Fibroblast of the conjunctiva (primary cell): ENCODE data around the gene TIFAB.

Experiments
- DNase-seq: peaks from one replicate; pipeline ENCODE4 v3.0.0-alpha.2; 2010; ENCODE audit warnings: low read depth

Gene TIFAB

GRCh38 chr5:135442431-135443160 lies 9.6 kb downstream of the TIFAB start:
- no peak for DNase-seq

GRCh38 chr5:135441919-135442318 lies 10.2 kb downstream of the TIFAB start:
- no peak for DNase-seq

- DNase-seq = no peak
Measured at GRCh38 chr5:135441350-135441831, 10.8 kb downstream of the TIFAB start.

GRCh38 chr5:135440916-135441315 lies 11.2 kb downstream of the TIFAB start:
- DNase-seq = no peak

- DNase-seq = no peak
Measured at GRCh38 chr5:135439231-135440205, 12.6 kb downstream of the TIFAB start.

- no peak for DNase-seq
Measured at GRCh38 chr5:135438636-135439221, 13.4 kb downstream of the TIFAB start.

- peak; percentile 79 for DNase-seq
Measured at GRCh38 chr5:135437796-135438560, 14.2 kb downstream of the TIFAB start.

- DNase-seq = no peak
Measured at GRCh38 chr5:135437422-135437795, 14.7 kb downstream of the TIFAB start.

- DNase-seq = no peak
Measured at GRCh38 chr5:135436951-135437418, 15.2 kb downstream of the TIFAB start.

GRCh38 chr5:135435467-135436330 lies 16.5 kb downstream of the TIFAB start:
- no peak for DNase-seq

GRCh38 chr5:135434591-135435466 lies 17.3 kb downstream of the TIFAB start:
- DNase-seq = no peak

- no peak for DNase-seq
Measured at GRCh38 chr5:135433681-135434426, 18.3 kb downstream of the TIFAB start.

- no peak for DNase-seq
Measured at GRCh38 chr5:135432113-135432512, 20.0 kb downstream of the TIFAB start.

- no peak for DNase-seq
Measured at GRCh38 chr5:135430135-135430437, 22.1 kb downstream of the TIFAB start.

GRCh38 chr5:135429301-135430134 lies 22.6 kb downstream of the TIFAB start:
- DNase-seq = peak; percentile 29

- no peak for DNase-seq
Measured at GRCh38 chr5:135428586-135428985, 23.6 kb downstream of the TIFAB start.

- peak; percentile 27 for DNase-seq
Measured at GRCh38 chr5:135426102-135427082, 25.8 kb downstream of the TIFAB start.
